Inflammatory macrophage (primary cell): ENCODE measurements around the gene ATG14.
"Not testable (repeated sequence)": the region's sequence is repeated elsewhere in the genome, so short reads cannot be mapped to it uniquely, and the experiment has no call there.

ENCODE experiments used
- DNase-seq, 2 donors: peaks; one replicate each; pipeline ENCODE4 v3.0.0-alpha.2; 2020 to 2022

Gene ATG14

GRCh38 chr14:55350461-55350860, 61.2 kb downstream of the ATG14 start:
- DNase-seq = no peak

GRCh38 chr14:55349565-55349964, 62.1 kb downstream of the ATG14 start:
- DNase-seq = no peak

GRCh38 chr14:55348766-55349453, 62.7 kb downstream of the ATG14 start:
- no peak for DNase-seq

- DNase-seq = no peak
These were observed 63.9 kb downstream of the ATG14 start for GRCh38 chr14:55347748-55348147.

GRCh38 chr14:55347040-55347439, 64.6 kb downstream of the ATG14 start:
- DNase-seq = no peak

- not testable (repeated sequence) for DNase-seq
These were observed 67.0 kb downstream of the ATG14 start for GRCh38 chr14:55344582-55345163.

- peak; percentile 18 to 33 for DNase-seq
These were observed 69.8 kb downstream of the ATG14 start for GRCh38 chr14:55341781-55342180.

GRCh38 chr14:55340482-55340881, 71.1 kb downstream of the ATG14 start:
- DNase-seq = no peak

GRCh38 chr14:55339770-55340169, 71.9 kb downstream of the ATG14 start:
- peak; percentile 14 to 34 for DNase-seq

GRCh38 chr14:55336691-55337090, 74.9 kb downstream of the ATG14 start:
- DNase-seq = no peak

GRCh38 chr14:55336162-55336561, 75.5 kb downstream of the ATG14 start:
- no peak for DNase-seq

- DNase-seq = no peak
These were observed 77.7 kb downstream of the ATG14 start for GRCh38 chr14:55333711-55334485.

- no peak for DNase-seq
These were observed 78.7 kb downstream of the ATG14 start for GRCh38 chr14:55332654-55333570.

GRCh38 chr14:55329999-55330710, 81.5 kb downstream of the ATG14 start:
- no peak for DNase-seq

- no peak for DNase-seq
These were observed 83.3 kb downstream of the ATG14 start for GRCh38 chr14:55328317-55328716.

GRCh38 chr14:55327179-55327578, 84.5 kb downstream of the ATG14 start:
- no peak for DNase-seq

- no peak for DNase-seq
These were observed 86.8 kb downstream of the ATG14 start for GRCh38 chr14:55324812-55325211.

GRCh38 chr14:55323910-55324309, 87.7 kb downstream of the ATG14 start:
- no peak for DNase-seq

GRCh38 chr14:55318694-55319093, 92.9 kb downstream of the ATG14 start:
- DNase-seq = no peak

GRCh38 chr14:55317542-55318306, 93.9 kb downstream of the ATG14 start:
- DNase-seq = no peak

- no peak for DNase-seq
These were observed 95.1 kb downstream of the ATG14 start for GRCh38 chr14:55316564-55316963.
